Adrenal gland (tissue), 12 donors: ENCODE measurements around the gene CYP24A1. TPM values are rescaled to one million over a fixed set of nuclear protein-coding genes. Genes with fewer than 3 reads are reported as not detected.

Experiments used
- DNase-seq, 7 donors: peaks; one replicate each; pipeline ENCODE4 v3.0.0-alpha.2; 2019 to 2020
- H3K27ac ChIP-seq, 5 donors: fragments of 200-600 bp; sonication (generic) in 4 of 5; 1 replicate in 3 of 5; 2 replicates in 2 of 5; pipeline versions ENCODE4 v1.5.1 to v1.8.0; 2016 to 2020; ENCODE audit warnings: mild to moderate bottlenecking in 1 of 5
- H3K27me3 ChIP-seq: fragments of 200-600 bp; 2 replicates; pipeline ENCODE4 v1.8.0; 2021
- H3K36me3 ChIP-seq, 2 donors: fragments of 200-600 bp; replicated peaks in 1 of 2; 1 replicate in 1 of 2; 2 replicates in 1 of 2; pipeline versions ENCODE4 v1.5.1 to v1.8.0; 2018 to 2022
- H3K4me1 ChIP-seq, 2 donors: fragments of 200-600 bp; replicated peaks in 1 of 2; 1 replicate in 1 of 2; 2 replicates in 1 of 2; pipeline versions ENCODE4 v1.5.1 to v1.8.0; 2018 to 2021
- H3K4me3 ChIP-seq, 4 donors: fragments of 200-600 bp; sonication (generic) in 3 of 4; one replicate each; pipeline ENCODE4 v1.5.1; 2016 to 2018
- H3K9me3 ChIP-seq, 3 donors: fragments of 200-600 bp; sonication (generic) in 1 of 3; replicated peaks in 1 of 3; 1 replicate in 2 of 3; 2 replicates in 1 of 3; pipeline versions ENCODE4 v1.5.1 to v1.8.0; 2016 to 2021
- POLR2A ChIP-seq, 2 donors: fragments of 450-650 bp; IDR thresholded peaks; one replicate each; pipeline ENCODE4 v1.6.1; 2017; ENCODE audit warnings: antibody characterized with exemption in 2 of 2, mild to moderate bottlenecking in 2 of 2, moderate library complexity in 1 of 2
- WGBS, 4 donors: extraction: QIAGEN DNeasy Blood & Tissue Kit in 2 of 4; methylation state at CpG; one replicate each; pipeline versions ENCODE4 v1.1.5 to v1.1.7; 2013 to 2017; 5-methylcytosine and 5-hydroxymethylcytosine counted together
- intact Hi-C, 2 donors: fragments of 100-400 bp; cut with DNase I; formaldehyde crosslinking; loops; one replicate each; pipeline versions ENCODE4 v1.14.1 to v1.15.0; 2022 to 2023
- polyA plus RNA-seq, 3 donors: library from polyadenylated mRNA; stranded (reverse); fragments of 200-250 nt in 2 of 3; fragments of 350-450 nt in 1 of 3; fragmentation: Illumina TruSeq in 1 of 3; extraction: RNeasy Lipid Tissue Mini Kit (QIAGEN cat#74804) in 1 of 3; gene quantifications; one replicate each; pipeline ENCODE4 v1.2.3, GENCODE V29; 2013 to 2014
- total RNA-seq, 9 donors: library from RNA; depleted of rRNA in 4 of 9; stranded (reverse); fragments of >200 nt in 4 of 9; fragments of 120-200 nt in 1 of 9; fragmentation: NEBNext Ultra II Directional in 1 of 9; extraction: Animal tissue kit (Norgen Biotek cat#: 25700) in 1 of 9; gene quantifications; one replicate each; pipeline versions ENCODE4 v1.1.0 to v1.2.4, GENCODE V29; 2013 to 2023
- TF ChIP-seq, protein P1 (sequence below), 6 experiments: fragments of 450-650 bp in 4 of 6; fragments of 200-600 bp in 2 of 6; sonication (generic) in 1 of 6; IDR thresholded peaks; 1 replicate in 5 of 6; 2 replicates in 1 of 6; pipeline versions ENCODE4 v1.5.1 to v1.8.0; 2016 to 2021; ENCODE audit warnings: antibody characterized with exemption in 6 of 6, mild to moderate bottlenecking in 2 of 6, moderate library complexity in 1 of 6
- donor health status: healthy with polysubstance abuse.
- donor health status: Bipolar disorder and iron deficiency.
- donor health status: DM: yes; HTN: yes; CAD: no.
- donor health status: DM: no; HTN: no; CAD: no.
- donor health status: DM: no; HTN: no; CAD: no.
- donor health status: DM: yes; HTN: yes; CAD: no.

The CYP24A1 gene
- total and polyA plus RNA-seq, 12 donors = 0.09 TPM; not detected in 11

DNA sequence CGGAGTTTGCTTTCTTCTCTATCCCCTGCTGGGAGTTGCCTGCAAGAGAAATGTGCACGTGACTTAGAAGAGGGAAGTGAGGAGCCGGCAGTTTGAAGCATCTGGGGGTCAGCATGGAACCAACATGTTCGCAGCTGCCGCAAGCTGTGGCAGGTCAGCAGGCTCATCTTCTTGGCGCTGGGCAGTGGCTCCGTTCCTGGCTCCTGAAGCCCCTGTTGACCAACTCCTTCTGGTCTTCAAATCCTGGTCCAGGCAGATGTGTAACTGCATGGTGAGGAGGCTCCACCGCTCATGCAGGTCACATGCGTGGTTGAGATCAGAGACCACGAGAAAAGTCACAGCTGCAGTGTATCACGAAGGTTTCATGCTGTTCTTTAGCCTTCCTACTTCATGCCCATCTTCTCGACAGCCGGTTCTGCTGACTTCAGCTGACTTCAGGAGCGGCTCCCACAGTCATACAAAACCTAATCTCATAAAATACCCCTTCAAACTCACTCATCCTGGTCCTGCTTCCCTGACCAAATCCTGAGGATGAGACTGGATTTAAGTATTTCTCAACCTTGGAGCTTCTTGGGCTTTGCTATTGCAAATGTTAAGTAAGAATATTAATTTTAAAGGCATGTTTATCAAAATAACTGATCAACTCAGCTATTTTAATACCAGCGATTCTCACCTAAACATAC is 58.5 kb downstream of the CYP24A1 start:
- intact Hi-C loops = no loop called here
- Histone ChIP-seq H3K4me1 (no peaks in the 10 kb centered on the region), H3K27me3 (no peaks in the 10 kb centered on the region), H3K27ac (no peak overlapping the region), H3K4me3 (no peak overlapping the region), H3K9me3 (no peaks in the 10 kb centered on the region), H3K36me3 (no peaks in the 10 kb centered on the region)
- DNase-seq = no peak
- WGBS, 4 donors = 75 to 79% (median 76%) methylated on average over 13 to 15 of the region's 15 CpGs
- no peak for TF ChIP-seq POLR2A (IDR thresholded peaks at IDR 0.05)
- TF ChIP-seq, protein P1, sequence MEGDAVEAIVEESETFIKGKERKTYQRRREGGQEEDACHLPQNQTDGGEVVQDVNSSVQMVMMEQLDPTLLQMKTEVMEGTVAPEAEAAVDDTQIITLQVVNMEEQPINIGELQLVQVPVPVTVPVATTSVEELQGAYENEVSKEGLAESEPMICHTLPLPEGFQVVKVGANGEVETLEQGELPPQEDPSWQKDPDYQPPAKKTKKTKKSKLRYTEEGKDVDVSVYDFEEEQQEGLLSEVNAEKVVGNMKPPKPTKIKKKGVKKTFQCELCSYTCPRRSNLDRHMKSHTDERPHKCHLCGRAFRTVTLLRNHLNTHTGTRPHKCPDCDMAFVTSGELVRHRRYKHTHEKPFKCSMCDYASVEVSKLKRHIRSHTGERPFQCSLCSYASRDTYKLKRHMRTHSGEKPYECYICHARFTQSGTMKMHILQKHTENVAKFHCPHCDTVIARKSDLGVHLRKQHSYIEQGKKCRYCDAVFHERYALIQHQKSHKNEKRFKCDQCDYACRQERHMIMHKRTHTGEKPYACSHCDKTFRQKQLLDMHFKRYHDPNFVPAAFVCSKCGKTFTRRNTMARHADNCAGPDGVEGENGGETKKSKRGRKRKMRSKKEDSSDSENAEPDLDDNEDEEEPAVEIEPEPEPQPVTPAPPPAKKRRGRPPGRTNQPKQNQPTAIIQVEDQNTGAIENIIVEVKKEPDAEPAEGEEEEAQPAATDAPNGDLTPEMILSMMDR (IDR thresholded peaks at IDR 0.05) = no peak

DNA sequence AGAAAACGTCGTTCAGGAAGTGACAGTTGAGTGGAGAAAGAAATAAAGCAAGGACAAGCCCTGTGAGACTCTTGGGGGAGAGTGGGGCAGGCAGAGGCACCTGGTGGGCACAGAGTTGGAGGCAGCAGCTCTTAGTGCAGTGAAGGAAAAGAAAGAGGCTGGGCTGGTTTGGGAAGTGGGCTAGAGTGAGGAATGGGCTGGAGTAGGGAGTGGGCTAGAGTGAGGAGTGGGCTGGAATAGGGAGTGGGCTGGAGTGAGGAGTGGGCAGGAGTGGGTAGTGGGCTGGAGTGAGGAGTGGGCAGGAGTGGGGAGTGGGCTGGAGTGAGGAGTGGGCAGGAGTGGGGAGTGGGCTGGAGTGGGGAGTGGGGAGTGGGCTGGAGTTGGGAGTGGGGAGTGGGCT is 59.7 kb downstream of the CYP24A1 start:
- 51 to 70% (median 59%) methylated on average over 2 of the region's 2 CpGs for WGBS, 4 donors

DNA sequence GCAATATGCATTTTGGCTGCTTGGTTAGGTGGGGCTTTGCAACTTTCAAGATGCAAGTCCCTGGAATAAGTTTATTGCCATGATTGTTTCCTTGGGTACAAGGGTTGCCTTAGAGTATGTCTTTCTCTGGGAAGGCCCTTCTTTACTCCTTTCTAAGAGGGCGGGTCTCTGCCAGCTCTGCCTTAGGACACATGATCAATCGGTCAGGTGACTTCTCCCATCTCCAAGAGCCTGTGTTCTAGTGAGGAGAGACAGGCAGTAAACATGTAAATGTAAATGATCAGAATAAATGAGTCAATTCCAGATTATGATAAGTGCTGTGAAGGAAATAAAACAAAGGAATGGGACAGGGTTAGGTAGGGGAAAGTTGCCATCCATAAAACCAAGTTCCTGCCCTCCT is 60.2 kb downstream of the CYP24A1 start:
- Histone ChIP-seq H3K9me3 (no peaks in the 10 kb centered on the region), H3K27me3 (no peaks in the 10 kb centered on the region), H3K4me3 (no peak overlapping the region), H3K4me1 (no peaks in the 10 kb centered on the region), H3K36me3 (no peaks in the 10 kb centered on the region), H3K27ac (no peak overlapping the region)
- intact Hi-C loops = no loop called here
- 85 to 88% (median 86%) methylated on average over 2 of the region's 2 CpGs for WGBS, 4 donors
- no peak for DNase-seq
- no peak for TF ChIP-seq POLR2A (IDR thresholded peaks at IDR 0.05)
- TF ChIP-seq, protein P1 (IDR thresholded peaks at IDR 0.05) = no peak

More for the DNA sequence above, 59.7 kb downstream of the CYP24A1 start:
- no peaks in the 10 kb centered on the region for H3K27me3 ChIP-seq
- TF ChIP-seq, protein P1 (IDR thresholded peaks at IDR 0.05) = no peak
- no peak for TF ChIP-seq POLR2A (IDR thresholded peaks at IDR 0.05)
- H3K9me3 ChIP-seq = no peaks in the 10 kb centered on the region
- H3K4me3 ChIP-seq = no peak overlapping the region
- intact Hi-C loops = no loop called here
- H3K36me3 ChIP-seq = no peaks in the 10 kb centered on the region
- no peak for DNase-seq
- H3K4me1 ChIP-seq = no peaks in the 10 kb centered on the region
- no peak overlapping the region for H3K27ac ChIP-seq

DNA sequence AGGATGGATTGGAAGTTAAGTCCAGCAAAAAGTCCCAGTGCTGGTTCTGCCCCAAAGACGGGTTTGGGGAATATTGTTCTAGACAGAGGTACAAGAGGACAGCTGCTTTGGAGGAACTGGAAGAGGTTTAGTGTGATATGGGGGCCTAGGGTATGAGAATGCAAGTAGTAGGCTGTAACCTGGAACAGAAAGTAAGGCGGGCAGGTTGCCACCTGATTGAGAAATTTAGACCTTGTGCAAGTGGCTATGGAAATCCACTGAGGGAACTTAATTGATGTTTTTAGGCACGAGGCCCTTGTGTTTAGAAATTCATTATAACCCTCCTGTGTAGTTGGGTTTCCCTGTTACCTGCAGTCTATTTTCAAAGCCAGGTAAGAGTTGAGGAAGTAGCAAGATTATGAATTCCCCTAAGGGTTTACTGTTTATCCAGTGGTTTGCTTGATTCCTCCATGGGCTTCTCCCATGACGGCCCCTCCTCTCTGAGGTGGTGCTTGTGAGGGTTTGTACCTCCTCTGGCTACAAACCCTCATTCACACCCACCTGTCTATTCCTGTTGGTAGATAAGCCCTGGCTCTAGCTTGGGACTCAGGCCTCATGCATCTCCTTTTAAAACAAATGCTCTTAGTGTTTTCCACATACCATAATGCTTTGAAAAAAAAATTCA is 61.4 kb downstream of the CYP24A1 start:
- DNase-seq = peak in 1 of 7 donors; percentile 6
- Histone ChIP-seq H3K4me3 (no peak overlapping the region), H3K36me3 (no peaks in the 10 kb centered on the region), H3K27ac (no peak overlapping the region), H3K9me3 (no peaks in the 10 kb centered on the region), H3K27me3 (no peaks in the 10 kb centered on the region), H3K4me1 (no peaks in the 10 kb centered on the region)
- intact Hi-C loops = no loop called here
- 78 to 87% (median 83%) methylated on average over 4 of the region's 4 CpGs for WGBS, 4 donors
- TF ChIP-seq, protein P1 (IDR thresholded peaks at IDR 0.05) = no peak
- TF ChIP-seq POLR2A (IDR thresholded peaks at IDR 0.05) = no peak
